SK-N-SH (cell line): ENCODE data around the gene ZCWPW2.

ENCODE experiments used
- CTCF ChIP-seq: fragments of 200-600 bp; sonication (generic); IDR thresholded peaks from 2 replicates; pipeline ENCODE4 v1.6.1; 2017; ENCODE audit warnings: antibody characterized with exemption, mild to moderate bottlenecking, moderate library complexity
- POLR2AphosphoS5 ChIP-seq: IDR thresholded peaks from 2 replicates; pipeline ENCODE4 v1.6.1; 2012; ENCODE audit warnings: low read depth, low read length
- RFX5 ChIP-seq: IDR thresholded peaks from 2 replicates; pipeline ENCODE4 v1.6.1; 2012; ENCODE audit warnings: mild to moderate bottlenecking, improper control_type of control experiment, low read length

- TF ChIP-seq CTCF (no peak), RFX5 (no peak), POLR2AphosphoS5 (no peak)
These were observed 215.7 kb downstream of the ZCWPW2 start for GRCh38 chr3:28564211-28564610.
